Coronary artery (tissue), 2 donors: ENCODE measurements around the gene FXR1.
"Not testable (repeated sequence)": the region's sequence is repeated elsewhere in the genome, so short reads cannot be mapped to it uniquely, and the experiment has no call there.

ENCODE experiments used
- DNase-seq: peaks from one replicate; pipeline ENCODE4 v3.0.0-alpha.2; 2017; ENCODE audit warnings: low spot score
- H3K27ac ChIP-seq, 2 donors: fragments of 200-600 bp; sonication (generic); one replicate each; pipeline ENCODE4 v1.5.1; 2016 to 2019
- H3K4me3 ChIP-seq: fragments of 200-600 bp; sonication (generic); 2 replicates; pipeline ENCODE4 v1.5.1; 2016; ENCODE audit warnings: mild to moderate bottlenecking, moderate library complexity
- TF ChIP-seq, protein P1 (sequence below): fragments of 200-600 bp; sonication (generic); IDR thresholded peaks from one replicate; pipeline ENCODE4 v1.5.1; 2019; ENCODE audit warnings: antibody characterized with exemption

Gene FXR1

GRCh38 chr3:180912304-180913296, at the start of gene FXR1:
Gene FXR1, plus strand, starts transcription at chr3:180912670. Its CDS starts 16 bp downstream, at chr3:180912686.
- Histone ChIP-seq H3K4me3 (peak within 1 kb of the TSS; percentile 78), H3K27ac (peak within 1 kb of the TSS; percentile 92 to 93)
- peak; percentile 93 for DNase-seq
- TF ChIP-seq, protein P1, sequence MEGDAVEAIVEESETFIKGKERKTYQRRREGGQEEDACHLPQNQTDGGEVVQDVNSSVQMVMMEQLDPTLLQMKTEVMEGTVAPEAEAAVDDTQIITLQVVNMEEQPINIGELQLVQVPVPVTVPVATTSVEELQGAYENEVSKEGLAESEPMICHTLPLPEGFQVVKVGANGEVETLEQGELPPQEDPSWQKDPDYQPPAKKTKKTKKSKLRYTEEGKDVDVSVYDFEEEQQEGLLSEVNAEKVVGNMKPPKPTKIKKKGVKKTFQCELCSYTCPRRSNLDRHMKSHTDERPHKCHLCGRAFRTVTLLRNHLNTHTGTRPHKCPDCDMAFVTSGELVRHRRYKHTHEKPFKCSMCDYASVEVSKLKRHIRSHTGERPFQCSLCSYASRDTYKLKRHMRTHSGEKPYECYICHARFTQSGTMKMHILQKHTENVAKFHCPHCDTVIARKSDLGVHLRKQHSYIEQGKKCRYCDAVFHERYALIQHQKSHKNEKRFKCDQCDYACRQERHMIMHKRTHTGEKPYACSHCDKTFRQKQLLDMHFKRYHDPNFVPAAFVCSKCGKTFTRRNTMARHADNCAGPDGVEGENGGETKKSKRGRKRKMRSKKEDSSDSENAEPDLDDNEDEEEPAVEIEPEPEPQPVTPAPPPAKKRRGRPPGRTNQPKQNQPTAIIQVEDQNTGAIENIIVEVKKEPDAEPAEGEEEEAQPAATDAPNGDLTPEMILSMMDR = peak; percentile 76

GRCh38 chr3:180870008-180870699, 42.3 kb upstream of the FXR1 start:
- peak overlapping the region; percentile 67 for H3K4me3 ChIP-seq
- DNase-seq = no peak
- H3K27ac ChIP-seq = peak overlapping the region in 1 of 2 donors; percentile 52
- TF ChIP-seq, protein P1 = no peak

DNA sequence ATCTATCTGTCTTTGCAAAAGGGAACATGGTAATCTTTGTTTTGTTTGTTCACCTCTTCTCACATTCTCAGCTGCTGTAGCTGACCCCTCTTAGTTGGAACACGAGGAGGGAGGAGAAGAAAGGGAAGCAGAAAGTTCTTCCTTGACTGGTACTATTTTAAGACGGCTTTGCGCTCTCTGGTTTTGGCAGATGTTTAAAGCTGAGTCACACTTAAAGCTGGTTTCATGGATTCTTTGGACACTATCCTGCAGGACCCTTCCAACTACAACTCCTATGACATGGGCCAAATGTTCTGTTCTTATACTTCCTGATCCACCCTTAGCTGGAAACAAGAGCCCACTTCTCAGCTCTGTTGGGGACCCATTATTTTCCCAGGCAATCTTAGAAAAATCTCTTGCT, 40.6 kb upstream of the FXR1 start:
- TF ChIP-seq, protein P1 = no peak
- no peak for DNase-seq
- Histone ChIP-seq H3K4me3 (no peak overlapping the region), H3K27ac (peak overlapping the region in 1 of 2 donors; percentile 16)

GRCh38 chr3:180872430-180872829, 40.0 kb upstream of the FXR1 start:
- not testable (repeated sequence) for DNase-seq, H3K27ac ChIP-seq, H3K4me3 ChIP-seq

DNA sequence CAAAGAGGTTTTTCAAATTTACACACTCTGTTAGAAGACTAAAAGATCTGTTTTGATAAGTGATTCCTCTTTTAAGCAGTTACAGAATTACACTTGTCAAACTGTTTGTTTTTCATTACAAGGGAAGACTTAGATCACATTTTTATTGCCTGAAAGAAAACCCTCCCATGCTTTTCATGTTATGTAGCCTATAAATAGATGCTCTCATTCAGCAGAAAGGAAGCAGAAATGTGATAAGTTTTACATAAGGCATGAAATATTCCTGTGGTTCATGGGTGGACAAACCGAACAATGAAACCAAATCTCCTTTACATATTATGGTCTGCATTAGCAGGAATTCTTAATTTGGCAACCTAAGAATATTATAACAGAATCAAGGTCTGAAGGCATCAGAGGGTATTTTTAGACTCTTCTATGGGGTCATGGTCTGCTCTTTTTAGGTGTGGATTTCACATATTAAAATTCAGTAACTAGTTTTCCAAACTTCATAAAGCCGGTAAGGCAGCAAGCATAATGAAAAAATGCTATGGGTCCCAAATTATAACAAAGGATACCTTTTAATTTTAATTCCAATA, 37.3 kb upstream of the FXR1 start:
- DNase-seq = no peak
- H3K27ac ChIP-seq = no peak overlapping the region
- TF ChIP-seq, protein P1 = no peak
- H3K4me3 ChIP-seq = no peak overlapping the region

DNA sequence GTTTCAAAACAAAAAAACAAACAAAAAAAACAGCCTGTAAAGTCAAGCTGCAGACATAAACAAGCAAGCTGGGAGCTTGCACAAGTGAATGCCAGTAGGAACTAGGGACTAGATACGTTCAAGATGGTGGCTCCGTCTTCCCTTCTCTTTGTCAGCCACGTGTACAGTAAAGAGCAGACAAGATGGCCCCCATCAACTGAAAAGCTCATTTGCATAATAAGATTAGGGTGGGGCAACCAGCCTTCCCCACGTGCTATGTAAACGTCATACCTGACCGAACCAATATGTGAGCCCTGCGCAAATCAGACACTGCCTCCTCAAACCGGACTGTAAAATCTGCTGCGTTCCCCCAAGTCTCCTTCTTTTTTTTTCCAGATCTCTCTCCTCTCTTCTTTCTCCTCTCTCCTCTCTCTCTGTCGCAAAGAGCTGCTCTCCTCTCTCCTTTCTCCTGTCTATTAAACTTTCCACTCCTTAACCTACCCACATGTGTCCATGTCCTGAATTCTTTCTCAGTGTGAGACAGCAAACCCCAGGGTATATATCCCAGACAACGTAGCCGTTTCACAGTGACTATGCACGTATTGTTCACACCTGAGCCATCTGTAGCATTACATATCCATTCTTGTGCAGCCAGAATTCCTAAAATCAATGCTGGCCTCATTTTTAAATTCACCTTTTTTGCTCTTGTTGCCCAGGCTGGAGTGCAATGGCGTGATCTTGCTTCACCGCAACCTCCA, 31.2 kb upstream of the FXR1 start:
- H3K4me3 ChIP-seq = no peak overlapping the region
- DNase-seq = no peak
- TF ChIP-seq, protein P1 = no peak
- no peak overlapping the region for H3K27ac ChIP-seq
